Upper lobe of right lung (tissue), 1 donor: ENCODE measurements around the gene RAB11A. TPM values are rescaled to one million over a fixed set of nuclear protein-coding genes. Genes with fewer than 3 reads are reported as not detected.

Experiments used
- ATAC-seq: fragments of 200-7000 bp; cut with Tn5 transposase; one replicate; pipeline ENCODE4 v1.9.1; 2020; ENCODE audit warnings: mild to moderate bottlenecking, moderate library complexity
- DNase-seq: peaks from one replicate; pipeline ENCODE4 v3.0.0-alpha.2; 2020
- H3K27ac ChIP-seq: fragments of 200-600 bp; one replicate; pipeline ENCODE4 v1.8.0; 2022
- H3K27me3 ChIP-seq: fragments of 200-600 bp; one replicate; pipeline ENCODE4 v1.8.0; 2022; ENCODE audit warnings: mild to moderate bottlenecking
- H3K36me3 ChIP-seq: fragments of 200-600 bp; one replicate; pipeline ENCODE4 v1.8.0; 2022
- H3K4me1 ChIP-seq: fragments of 200-600 bp; one replicate; pipeline ENCODE4 v1.8.0; 2022
- H3K4me3 ChIP-seq: fragments of 200-600 bp; one replicate; pipeline ENCODE4 v1.8.0; 2022; ENCODE audit warnings: mild to moderate bottlenecking
- H3K9me3 ChIP-seq: fragments of 200-600 bp; one replicate; pipeline ENCODE4 v1.8.0; 2022
- CTCF ChIP-seq: fragments of 200-600 bp; IDR thresholded peaks from one replicate; pipeline ENCODE4 v1.8.0; 2022; ENCODE audit warnings: antibody characterized with exemption
- intact Hi-C: fragments of 100-400 bp; cut with DNase I; formaldehyde crosslinking; loops from one replicate; pipeline ENCODE4 v1.11.0; 2022
- total RNA-seq: library from RNA; stranded (reverse); fragmentation: NEBNext Ultra II Directional; extraction: Animal tissue kit (Norgen Biotek cat#: 25700); gene quantifications from one replicate; pipeline ENCODE4 v1.2.1, GENCODE V29; 2021
- donor health status: DM: no; HTN: yes; CAD: no; lungs with severe emphysema.

Gene RAB11A
- total RNA-seq, 1 donor from 2014 or later, result 221 TPM

GRCh38 chr15:65907661-65908060, 38.4 kb downstream of the RAB11A start:
- peaks cover under 1% of the 10 kb centered on the region for H3K4me1 ChIP-seq
- no peaks in the 10 kb centered on the region for H3K9me3 ChIP-seq
- DNase-seq, result no peak
- peaks cover 43% of the 10 kb centered on the region for H3K36me3 ChIP-seq
- no peak for TF ChIP-seq CTCF
- H3K4me3 ChIP-seq, result no peak overlapping the region
- no peaks in the 10 kb centered on the region for H3K27me3 ChIP-seq
- ATAC-seq, result no peak
- H3K27ac ChIP-seq, result no peak overlapping the region
- intact Hi-C loops, result no loop called here

DNA sequence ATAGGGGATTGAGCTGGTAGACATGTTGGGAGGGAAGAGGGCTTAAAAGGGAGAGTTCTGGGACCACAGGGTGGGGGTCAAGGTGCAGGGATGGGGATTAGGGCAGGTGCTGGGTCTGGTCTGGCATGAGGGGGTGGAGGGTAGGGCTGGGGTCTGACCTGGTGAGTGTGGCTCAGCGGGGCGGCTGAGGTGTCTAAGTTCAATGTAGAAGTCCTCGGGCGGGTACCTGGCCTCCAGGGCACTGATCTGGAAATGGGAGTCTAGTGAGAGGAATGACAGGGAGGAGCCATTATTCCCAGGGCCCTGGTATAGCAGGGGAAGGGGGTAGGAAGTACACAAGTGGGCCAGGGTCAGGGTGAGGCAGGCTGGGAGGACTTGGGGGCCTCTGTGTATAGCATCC, 39.6 kb downstream of the RAB11A start:
- H3K27me3 ChIP-seq, result no peaks in the 10 kb centered on the region
- peaks cover 33% of the 10 kb centered on the region for H3K36me3 ChIP-seq
- no peak for ATAC-seq
- no peak for TF ChIP-seq CTCF
- no peak overlapping the region for H3K4me3 ChIP-seq
- H3K4me1 ChIP-seq, result no peaks in the 10 kb centered on the region
- no peak for DNase-seq
- H3K9me3 ChIP-seq, result no peaks in the 10 kb centered on the region
- intact Hi-C loops, result no loop called here
- H3K27ac ChIP-seq, result no peak overlapping the region

GRCh38 chr15:65909831-65910230, 40.5 kb downstream of the RAB11A start:
- no peak overlapping the region for H3K27ac ChIP-seq
- peaks cover 26% of the 10 kb centered on the region for H3K36me3 ChIP-seq
- no peak overlapping the region for H3K4me3 ChIP-seq
- TF ChIP-seq CTCF, result no peak
- no peaks in the 10 kb centered on the region for H3K27me3 ChIP-seq
- no peaks in the 10 kb centered on the region for H3K9me3 ChIP-seq
- intact Hi-C loops, result no loop called here
- ATAC-seq (no peak), DNase-seq (no peak)
- no peaks in the 10 kb centered on the region for H3K4me1 ChIP-seq

DNA sequence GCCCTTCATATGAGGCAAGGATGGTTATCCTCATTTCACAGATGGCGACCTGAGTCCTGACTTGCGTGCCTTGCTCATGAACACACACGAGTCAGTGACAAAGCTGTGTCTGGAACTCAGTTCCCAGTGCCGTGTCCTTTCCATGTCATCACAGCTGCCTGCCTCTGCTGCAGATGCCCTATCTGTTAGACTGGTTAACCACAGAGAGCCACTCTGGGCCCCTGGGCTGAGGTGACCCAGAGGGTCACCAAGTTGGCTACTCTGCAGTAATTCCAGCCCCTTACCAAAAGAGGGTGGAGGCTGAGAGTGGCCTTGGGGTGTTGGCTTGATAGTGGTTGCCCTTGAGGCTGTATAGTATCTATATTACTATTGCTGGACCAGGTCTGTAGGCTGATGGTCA, 41.0 kb downstream of the RAB11A start:
- TF ChIP-seq CTCF, result no peak
- no peak for DNase-seq

DNA sequence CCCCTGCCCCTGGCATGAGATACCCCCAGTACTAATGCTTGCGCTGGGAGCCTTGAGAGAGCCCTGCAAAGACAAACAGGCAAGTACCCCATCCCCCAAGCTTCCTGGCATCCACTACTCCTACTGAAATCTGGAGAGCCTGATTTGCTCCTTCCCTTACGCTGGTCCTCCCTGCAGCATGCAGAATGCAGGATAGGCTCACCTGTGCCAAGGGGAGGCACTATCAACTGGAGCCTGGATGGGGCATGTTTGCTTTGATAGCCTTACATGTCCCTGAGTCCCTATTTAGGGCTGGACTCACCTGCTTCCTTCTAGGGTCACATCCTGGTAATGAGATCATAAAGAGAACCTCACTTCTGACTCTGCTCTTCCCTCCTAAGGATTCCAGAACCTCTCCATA, 42.9 kb downstream of the RAB11A start:
- H3K4me3 ChIP-seq, result no peak overlapping the region
- ATAC-seq (no peak), DNase-seq (no peak)
- H3K36me3 ChIP-seq, result peaks cover 10% of the 10 kb centered on the region
- no peak for TF ChIP-seq CTCF
- intact Hi-C loops, result no loop called here
- no peaks in the 10 kb centered on the region for H3K9me3 ChIP-seq
- H3K27me3 ChIP-seq, result no peaks in the 10 kb centered on the region
- H3K4me1 ChIP-seq, result no peaks in the 10 kb centered on the region
- H3K27ac ChIP-seq, result no peak overlapping the region

More for the DNA sequence above, 41.0 kb downstream of the RAB11A start:
- H3K27me3 ChIP-seq, result no peaks in the 10 kb centered on the region
- H3K27ac ChIP-seq, result no peak overlapping the region
- no peaks in the 10 kb centered on the region for H3K9me3 ChIP-seq
- intact Hi-C loops, result no loop called here
- no peak overlapping the region for H3K4me3 ChIP-seq
- no peaks in the 10 kb centered on the region for H3K4me1 ChIP-seq
- peaks cover 21% of the 10 kb centered on the region for H3K36me3 ChIP-seq
- ATAC-seq, result no peak

GRCh38 chr15:65913631-65914199, 44.4 kb downstream of the RAB11A start:
- ATAC-seq (no peak), DNase-seq (no peak)
- no peak overlapping the region for H3K4me3 ChIP-seq
- peaks cover 10% of the 10 kb centered on the region for H3K36me3 ChIP-seq
- H3K27me3 ChIP-seq, result no peaks in the 10 kb centered on the region
- no peak overlapping the region for H3K27ac ChIP-seq
- H3K9me3 ChIP-seq, result no peaks in the 10 kb centered on the region
- H3K4me1 ChIP-seq, result no peaks in the 10 kb centered on the region
- intact Hi-C loops, result no loop called here
- no peak for TF ChIP-seq CTCF
